Measurements from ENCODE around the gene TMEM141.
"Not testable (repeated sequence)": the region's sequence is repeated elsewhere in the genome, so short reads cannot be mapped to it uniquely, and the experiment has no call there.

GRCh38 chr9:136841646-136842379 is 50.7 kb downstream of the TMEM141 start:
- TF ChIP-seq, protein P1, sequence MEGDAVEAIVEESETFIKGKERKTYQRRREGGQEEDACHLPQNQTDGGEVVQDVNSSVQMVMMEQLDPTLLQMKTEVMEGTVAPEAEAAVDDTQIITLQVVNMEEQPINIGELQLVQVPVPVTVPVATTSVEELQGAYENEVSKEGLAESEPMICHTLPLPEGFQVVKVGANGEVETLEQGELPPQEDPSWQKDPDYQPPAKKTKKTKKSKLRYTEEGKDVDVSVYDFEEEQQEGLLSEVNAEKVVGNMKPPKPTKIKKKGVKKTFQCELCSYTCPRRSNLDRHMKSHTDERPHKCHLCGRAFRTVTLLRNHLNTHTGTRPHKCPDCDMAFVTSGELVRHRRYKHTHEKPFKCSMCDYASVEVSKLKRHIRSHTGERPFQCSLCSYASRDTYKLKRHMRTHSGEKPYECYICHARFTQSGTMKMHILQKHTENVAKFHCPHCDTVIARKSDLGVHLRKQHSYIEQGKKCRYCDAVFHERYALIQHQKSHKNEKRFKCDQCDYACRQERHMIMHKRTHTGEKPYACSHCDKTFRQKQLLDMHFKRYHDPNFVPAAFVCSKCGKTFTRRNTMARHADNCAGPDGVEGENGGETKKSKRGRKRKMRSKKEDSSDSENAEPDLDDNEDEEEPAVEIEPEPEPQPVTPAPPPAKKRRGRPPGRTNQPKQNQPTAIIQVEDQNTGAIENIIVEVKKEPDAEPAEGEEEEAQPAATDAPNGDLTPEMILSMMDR (IDR thresholded peaks at IDR 0.05), result not testable (repeated sequence)
- TF ChIP-seq ZFX (IDR thresholded peaks at IDR 0.05; ENCODE audit: borderline replicate concordance), result not testable (repeated sequence)
